ENCODE measurements around the gene USP10. TPM values are rescaled to one million over a fixed set of nuclear protein-coding genes. Genes with fewer than 3 reads are reported as not detected.

Gene USP10
- total and polyA plus RNA-seq, 3 experiments from 2014 or later, result 86.1 to 146 (median 143) TPM

- Histone ChIP-seq H3K27me3 (ENCODE audit: insufficient read depth, low read length, poor library complexity, severe bottlenecking) (no peaks in the 10 kb centered on the region), H3K36me3 (ENCODE audit: insufficient read depth, low read length) (peaks cover 55% of the 10 kb centered on the region), H3K4me3 (ENCODE audit: low read length) (no peak overlapping the region), H3K27ac (ENCODE audit: low read depth, low read length) (no peak overlapping the region), H3K4me1 (ENCODE audit: insufficient read depth, low read length) (peaks cover 40% of the 10 kb centered on the region), H3K9me3 (ENCODE audit: low read length) (no peaks in the 10 kb centered on the region)
- Mint-ChIP-seq H3K27ac (peak overlapping the region in 1 of 8 donors; percentile 15), H3K9me3 (no peaks in the 10 kb centered on the region), H3K4me1 (peaks cover 26 to 62% (median 29%) of the 10 kb centered on the region in 3 donors), H3K4me3 (no peak overlapping the region), H3K27me3 (no peaks in the 10 kb centered on the region), H3K36me3 (peaks cover 0 to 90% (median 17%) of the 10 kb centered on the region in 3 donors)
- DNase-seq, result no peak
- CTCF ChIA-PET, result interaction anchor here (1.4 to 1.6 kb wide), 2 partner anchors 15 to 82 kb away, joined by 3 to 5 read pairs; no protein-coding TSS in a partner anchor
- POLR2A ChIA-PET, result interaction anchor here (0.6 kb wide), 1 partner anchor 30 kb away, joined by 3 read pairs; no protein-coding TSS in a partner anchor
These were observed 42.5 kb upstream of the USP10 start for GRCh38 chr16:84657229-84657837.

DNA sequence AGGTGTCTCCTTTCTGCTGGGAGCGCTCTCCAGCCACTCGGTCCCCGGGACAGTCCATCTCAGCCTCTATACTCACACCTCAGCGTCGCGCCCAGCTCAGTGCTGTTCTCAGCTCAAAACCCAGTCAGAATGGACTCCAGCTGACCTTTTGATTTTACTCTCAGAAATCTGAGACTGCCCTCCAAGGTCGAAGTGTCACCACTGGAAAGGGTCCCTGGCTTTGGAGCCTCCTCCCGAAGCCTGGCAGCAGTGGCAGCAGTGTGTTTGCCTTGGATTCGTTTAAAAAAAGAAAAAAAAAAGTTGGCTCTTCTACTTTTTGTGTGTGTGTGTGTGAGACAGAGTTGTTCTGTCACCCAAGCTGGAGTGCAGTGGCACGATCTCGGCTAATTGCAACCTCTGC, 41.1 kb upstream of the USP10 start:
- peak overlapping the region in 1 of 7 donors; percentile 2 for H3K4me3 Mint-ChIP-seq
- Histone ChIP-seq H3K4me1 (ENCODE audit: insufficient read depth, low read length) (peaks cover 27% of the 10 kb centered on the region), H3K27me3 (ENCODE audit: insufficient read depth, low read length, poor library complexity, severe bottlenecking) (no peaks in the 10 kb centered on the region), H3K36me3 (ENCODE audit: insufficient read depth, low read length) (peaks cover 63% of the 10 kb centered on the region), H3K9me3 (ENCODE audit: low read length) (no peaks in the 10 kb centered on the region), H3K4me3 (ENCODE audit: low read length) (no peak overlapping the region), H3K27ac (ENCODE audit: low read depth, low read length) (no peak overlapping the region)
- no peaks in the 10 kb centered on the region for H3K27me3 Mint-ChIP-seq
- H3K9me3 Mint-ChIP-seq, result no peaks in the 10 kb centered on the region
- peaks cover 15 to 50% (median 21%) of the 10 kb centered on the region in 3 donors for H3K4me1 Mint-ChIP-seq
- ChIA-PET CTCF (interaction anchor here (1.3 to 1.5 kb wide), 2 partner anchors 11 to 14 kb away, joined by 3 to 8 read pairs; no protein-coding TSS in a partner anchor), POLR2A (interaction anchor here (0.6 to 0.7 kb wide), 2 partner anchors 36 to 108 kb away, joined by 3 read pairs; no protein-coding TSS in a partner anchor)
- DNase-seq, result no peak
- peaks cover 0 to 93% (median 17%) of the 10 kb centered on the region in 3 donors for H3K36me3 Mint-ChIP-seq
- no peak overlapping the region for H3K27ac Mint-ChIP-seq

GRCh38 chr16:84659656-84660300, 40.0 kb upstream of the USP10 start:
- Mint-ChIP-seq H3K4me3 (no peak overlapping the region), H3K36me3 (peaks cover 0 to 96% (median 21%) of the 10 kb centered on the region in 3 donors), H3K9me3 (no peaks in the 10 kb centered on the region), H3K27me3 (no peaks in the 10 kb centered on the region), H3K27ac (no peak overlapping the region), H3K4me1 (peaks cover 18 to 50% (median 22%) of the 10 kb centered on the region in 3 donors)
- Histone ChIP-seq H3K36me3 (ENCODE audit: insufficient read depth, low read length) (peaks cover 68% of the 10 kb centered on the region), H3K4me1 (ENCODE audit: insufficient read depth, low read length) (peaks cover 21% of the 10 kb centered on the region), H3K27ac (ENCODE audit: low read depth, low read length) (no peak overlapping the region), H3K9me3 (ENCODE audit: low read length) (no peaks in the 10 kb centered on the region), H3K4me3 (ENCODE audit: low read length) (no peak overlapping the region), H3K27me3 (ENCODE audit: insufficient read depth, low read length, poor library complexity, severe bottlenecking) (no peaks in the 10 kb centered on the region)
- no peak for DNase-seq
- POLR2A ChIA-PET, result no interaction called here
- CTCF ChIA-PET, result interaction anchor here (1.5 kb wide), 1 partner anchor 10 kb away, joined by 3 read pairs; no protein-coding TSS in a partner anchor

DNA sequence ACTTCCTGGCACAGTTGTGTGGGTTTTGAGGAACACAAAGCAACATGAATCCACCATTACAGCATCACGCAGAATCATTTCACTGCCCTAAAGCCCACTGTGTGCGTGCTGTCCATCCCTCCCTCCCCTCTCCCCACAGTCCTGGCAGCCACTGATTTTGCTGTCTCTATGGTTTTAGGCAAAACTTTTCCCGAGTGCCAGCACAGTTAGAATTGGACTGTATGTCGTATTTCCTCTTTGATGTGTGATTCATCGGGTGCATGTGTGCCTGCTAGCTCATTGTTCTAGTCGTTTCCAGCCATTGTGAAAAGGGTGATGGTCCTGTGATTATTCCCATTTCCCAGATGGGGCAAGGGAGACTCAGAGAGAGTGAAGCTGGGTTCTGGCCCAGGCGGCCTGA, 38.8 kb upstream of the USP10 start:
- DNase-seq, result no peak
- H3K9me3 Mint-ChIP-seq, result no peaks in the 10 kb centered on the region
- Histone ChIP-seq H3K4me1 (ENCODE audit: insufficient read depth, low read length) (peaks cover 15% of the 10 kb centered on the region), H3K4me3 (ENCODE audit: low read length) (no peak overlapping the region), H3K27me3 (ENCODE audit: insufficient read depth, low read length, poor library complexity, severe bottlenecking) (no peaks in the 10 kb centered on the region), H3K27ac (ENCODE audit: low read depth, low read length) (no peak overlapping the region), H3K9me3 (ENCODE audit: low read length) (no peaks in the 10 kb centered on the region), H3K36me3 (ENCODE audit: insufficient read depth, low read length) (peaks cover 74% of the 10 kb centered on the region)
- H3K36me3 Mint-ChIP-seq, result peaks cover 0 to 93% (median 18%) of the 10 kb centered on the region in 3 donors
- H3K27me3 Mint-ChIP-seq, result no peaks in the 10 kb centered on the region
- peaks cover 11 to 40% (median 13%) of the 10 kb centered on the region in 3 donors for H3K4me1 Mint-ChIP-seq
- H3K27ac Mint-ChIP-seq, result peak overlapping the region in 1 of 8 donors; percentile 66
- ChIA-PET CTCF (interaction anchor here (1.2 kb wide), 1 partner anchor 9 kb away, joined by 3 read pairs; no protein-coding TSS in a partner anchor), POLR2A (no interaction called here)
- H3K4me3 Mint-ChIP-seq, result no peak overlapping the region

DNA sequence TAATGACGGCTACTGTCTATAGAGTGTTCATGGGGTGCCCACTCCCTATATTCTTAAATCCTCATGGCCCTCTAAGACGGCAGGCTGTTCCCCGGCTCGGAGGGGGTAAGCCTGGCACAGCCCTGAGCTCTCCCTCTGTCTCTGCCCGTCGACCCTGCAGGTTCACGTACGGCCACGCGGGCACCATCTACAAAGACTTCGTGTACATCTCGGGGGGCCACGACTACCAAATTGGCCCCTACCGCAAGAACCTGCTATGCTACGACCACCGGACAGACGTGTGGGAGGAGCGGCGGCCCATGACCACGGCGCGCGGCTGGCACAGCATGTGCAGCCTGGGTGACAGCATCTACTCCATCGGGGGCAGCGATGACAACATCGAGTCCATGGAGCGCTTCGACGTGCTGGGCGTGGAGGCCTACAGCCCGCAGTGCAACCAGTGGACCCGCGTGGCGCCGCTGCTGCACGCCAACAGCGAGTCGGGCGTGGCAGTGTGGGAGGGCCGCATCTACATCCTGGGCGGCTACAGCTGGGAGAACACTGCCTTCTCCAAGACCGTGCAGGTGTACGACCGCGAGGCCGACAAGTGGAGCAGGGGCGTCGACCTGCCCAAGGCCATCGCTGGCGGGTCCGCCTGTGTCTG, 38.3 kb upstream of the USP10 start:
- peaks cover 0 to 94% (median 18%) of the 10 kb centered on the region in 3 donors for H3K36me3 Mint-ChIP-seq
- DNase-seq, result no peak
- POLR2A ChIA-PET, result no interaction called here
- peak overlapping the region in 1 of 8 donors; percentile 22 for H3K27ac Mint-ChIP-seq
- H3K9me3 ChIP-seq (ENCODE audit: low read length), result no peaks in the 10 kb centered on the region
- no peak overlapping the region for H3K27ac ChIP-seq (ENCODE audit: low read depth, low read length)
- no peaks in the 10 kb centered on the region for H3K27me3 Mint-ChIP-seq
- no peak overlapping the region for H3K4me3 Mint-ChIP-seq
- H3K4me1 ChIP-seq (ENCODE audit: insufficient read depth, low read length), result peaks cover 11% of the 10 kb centered on the region
- H3K36me3 ChIP-seq (ENCODE audit: insufficient read depth, low read length), result peaks cover 79% of the 10 kb centered on the region
- no peaks in the 10 kb centered on the region for H3K27me3 ChIP-seq (ENCODE audit: insufficient read depth, low read length, poor library complexity, severe bottlenecking)
- peaks cover 11 to 34% (median 13%) of the 10 kb centered on the region in 3 donors for H3K4me1 Mint-ChIP-seq
- no peaks in the 10 kb centered on the region for H3K9me3 Mint-ChIP-seq
- CTCF ChIA-PET, result interaction anchor here (1.2 to 1.3 kb wide), 2 partner anchors 8 to 18 kb away, joined by 3 to 4 read pairs; no protein-coding TSS in a partner anchor
- no peak overlapping the region for H3K4me3 ChIP-seq (ENCODE audit: low read length)

DNA sequence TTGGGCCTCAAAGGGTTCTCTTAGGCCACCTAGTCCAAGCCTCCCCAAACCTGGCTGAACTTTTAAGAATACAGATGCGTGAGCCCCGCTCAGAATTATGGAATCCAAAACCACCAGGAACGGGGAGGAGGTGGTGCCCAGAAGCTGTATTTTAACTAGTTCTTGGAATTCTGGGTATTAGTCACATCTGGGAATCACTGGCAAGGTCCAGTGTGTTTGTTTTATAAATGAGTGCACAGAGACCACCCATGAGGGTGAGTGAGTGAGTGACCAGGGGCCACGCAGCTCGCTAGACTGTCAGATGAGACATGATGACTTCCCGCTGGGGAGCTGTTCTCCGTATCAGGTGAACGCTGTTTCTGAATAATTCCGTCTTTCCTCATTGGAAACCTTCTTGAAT, 37.3 kb upstream of the USP10 start:
- Mint-ChIP-seq H3K27ac (peak overlapping the region in 1 of 8 donors; percentile 29), H3K4me1 (peaks cover 6 to 25% (median 10%) of the 10 kb centered on the region in 3 donors), H3K36me3 (peaks cover 0 to 92% (median 17%) of the 10 kb centered on the region in 3 donors), H3K4me3 (no peak overlapping the region), H3K9me3 (no peaks in the 10 kb centered on the region), H3K27me3 (no peaks in the 10 kb centered on the region)
- no peak for DNase-seq
- H3K4me1 ChIP-seq (ENCODE audit: insufficient read depth, low read length), result peaks cover 4% of the 10 kb centered on the region
- CTCF ChIA-PET, result interaction anchor here (0.7 to 1.3 kb wide), 5 partner anchors 10 to 152 kb away, joined by 3 to 4 read pairs (median 3); no protein-coding TSS in a partner anchor
- H3K9me3 ChIP-seq (ENCODE audit: low read length), result no peaks in the 10 kb centered on the region
- H3K4me3 ChIP-seq (ENCODE audit: low read length), result no peak overlapping the region
- H3K36me3 ChIP-seq (ENCODE audit: insufficient read depth, low read length), result peaks cover 70% of the 10 kb centered on the region
- no peak overlapping the region for H3K27ac ChIP-seq (ENCODE audit: low read depth, low read length)
- H3K27me3 ChIP-seq (ENCODE audit: insufficient read depth, low read length, poor library complexity, severe bottlenecking), result no peaks in the 10 kb centered on the region
- POLR2A ChIA-PET, result no interaction called here

GRCh38 chr16:84663433-84664101, 36.2 kb upstream of the USP10 start:
- Histone ChIP-seq H3K27me3 (ENCODE audit: insufficient read depth, low read length, poor library complexity, severe bottlenecking) (no peaks in the 10 kb centered on the region), H3K9me3 (ENCODE audit: low read length) (no peaks in the 10 kb centered on the region), H3K4me3 (ENCODE audit: low read length) (no peak overlapping the region), H3K27ac (ENCODE audit: low read depth, low read length) (no peak overlapping the region), H3K36me3 (ENCODE audit: insufficient read depth, low read length) (peaks cover 59% of the 10 kb centered on the region), H3K4me1 (ENCODE audit: insufficient read depth, low read length) (no peaks in the 10 kb centered on the region)
- Mint-ChIP-seq H3K27me3 (no peaks in the 10 kb centered on the region), H3K4me3 (no peak overlapping the region), H3K27ac (no peak overlapping the region), H3K36me3 (peaks cover 0 to 91% (median 17%) of the 10 kb centered on the region in 3 donors), H3K4me1 (peaks cover 5 to 16% (median 6%) of the 10 kb centered on the region in 3 donors), H3K9me3 (no peaks in the 10 kb centered on the region)
- no peak for DNase-seq
- ChIA-PET POLR2A (interaction anchor here (0.9 kb wide), 1 partner anchor 34 kb away, joined by 3 read pairs; no protein-coding TSS in a partner anchor), CTCF (interaction anchor here (0.6 to 1.7 kb wide), 3 partner anchors 9 to 153 kb away, joined by 3 to 8 read pairs (median 4); no protein-coding TSS in a partner anchor)
